H9 (cell line): Measurements from ENCODE around the gene HEXIM1. TPM values are rescaled to one million over a fixed set of nuclear protein-coding genes. Genes with fewer than 3 reads are reported as not detected.

ENCODE experiments used
- DNase-seq: peaks from one replicate; pipeline ENCODE4 v3.0.0-alpha.2; 2017
- H2AFZ ChIP-seq: one replicate; pipeline ENCODE4 v1.6.1; 2013; ENCODE audit warnings: mild to moderate bottlenecking, low read length, control low read depth, moderate library complexity
- H2AK5ac ChIP-seq: 2 replicates; pipeline ENCODE4 v1.6.1; 2013; ENCODE audit warnings: low read length, control low read depth, mixed read lengths; ENCODE audit not compliant: insufficient read length
- H2BK120ac ChIP-seq: one replicate; pipeline ENCODE4 v1.6.1; 2013; ENCODE audit warnings: low read depth, mild to moderate bottlenecking, low read length, control low read depth, inconsistent platforms; ENCODE audit not compliant: poor library complexity, severe bottlenecking
- H2BK12ac ChIP-seq: 2 replicates; pipeline ENCODE4 v1.6.1; 2013; ENCODE audit warnings: low read length, control low read depth, mixed read lengths, low read depth; ENCODE audit not compliant: insufficient read length
- H2BK15ac ChIP-seq: 2 replicates; pipeline ENCODE4 v1.6.1; 2013; ENCODE audit warnings: low read depth, low read length, control low read depth
- H2BK20ac ChIP-seq: one replicate; pipeline ENCODE4 v1.6.1; 2013; ENCODE audit warnings: low read depth, mild to moderate bottlenecking, low read length, control low read depth, inconsistent platforms; ENCODE audit not compliant: poor library complexity, severe bottlenecking
- H2BK5ac ChIP-seq: 2 replicates; pipeline ENCODE4 v1.6.1; 2013; ENCODE audit warnings: low read length, control low read depth, mixed read lengths; ENCODE audit not compliant: insufficient read length
- H3K14ac ChIP-seq: 2 replicates; pipeline ENCODE4 v1.6.1; 2013; ENCODE audit warnings: low read length, control low read depth; ENCODE audit not compliant: insufficient read depth
- H3K18ac ChIP-seq: 2 replicates; pipeline ENCODE4 v1.6.1; 2013; ENCODE audit warnings: low read depth, mild to moderate bottlenecking, mixed read lengths, low read length, control low read depth; ENCODE audit not compliant: insufficient read length
- H3K23ac ChIP-seq: 2 replicates; pipeline ENCODE4 v1.6.1; 2013; ENCODE audit warnings: low read length, control low read depth, mixed read lengths, low read depth; ENCODE audit not compliant: insufficient read length
- H3K23me2 ChIP-seq: 2 replicates; pipeline ENCODE4 v1.6.1; 2013; ENCODE audit warnings: low read depth, mild to moderate bottlenecking, mixed read lengths, low read length, control low read depth; ENCODE audit not compliant: insufficient read length, poor library complexity, severe bottlenecking
- H3K27ac ChIP-seq: 2 replicates; pipeline ENCODE4 v1.5.1; 2013; ENCODE audit warnings: low read length, control low read depth, mixed read lengths, low read depth; ENCODE audit not compliant: insufficient read length
- H3K27me3 ChIP-seq: 2 replicates; pipeline ENCODE4 v1.6.1; 2013; ENCODE audit warnings: low read length, control low read depth, inconsistent platforms; ENCODE audit not compliant: insufficient read depth
- H3K4ac ChIP-seq: 2 replicates; pipeline ENCODE4 v1.6.1; 2013; ENCODE audit warnings: low read depth, mild to moderate bottlenecking, control low read depth, inconsistent platforms, low read length, moderate library complexity
- H3K4me1 ChIP-seq: 2 replicates; pipeline ENCODE4 v1.6.1; 2013; ENCODE audit warnings: low read length, control low read depth, inconsistent platforms; ENCODE audit not compliant: insufficient read depth
- H3K4me2 ChIP-seq: 2 replicates; pipeline ENCODE4 v1.6.1; 2013; ENCODE audit warnings: low read length, control low read depth, mixed read lengths; ENCODE audit not compliant: insufficient read length, insufficient read depth
- H3K56ac ChIP-seq: 2 replicates; pipeline ENCODE4 v1.6.1; 2013; ENCODE audit warnings: low read depth, mild to moderate bottlenecking, mixed read lengths, low read length, control low read depth; ENCODE audit not compliant: insufficient read length
- H3K79me1 ChIP-seq: 2 replicates; pipeline ENCODE4 v1.6.1; 2013; ENCODE audit warnings: low read depth, mild to moderate bottlenecking, moderate library complexity, low read length, control low read depth, inconsistent platforms; ENCODE audit not compliant: insufficient read depth, poor library complexity, severe bottlenecking
- H3K79me2 ChIP-seq: 2 replicates; pipeline ENCODE4 v1.6.1; 2013; ENCODE audit warnings: low read length, control low read depth, inconsistent platforms; ENCODE audit not compliant: insufficient read depth
- H3K9ac ChIP-seq: 2 replicates; pipeline ENCODE4 v1.6.1; 2013; ENCODE audit warnings: low read length, control low read depth, mixed read lengths; ENCODE audit not compliant: insufficient read length; ENCODE audit errors: extremely low read depth
- H3K9me3 ChIP-seq: one replicate; pipeline ENCODE4 v1.6.1; 2013; ENCODE audit warnings: low read depth, low read length, inconsistent platforms; ENCODE audit not compliant: control insufficient read depth
- H3T11ph ChIP-seq: one replicate; pipeline ENCODE4 v1.6.1; 2013; ENCODE audit warnings: mild to moderate bottlenecking, low read length, control low read depth, inconsistent platforms
- H4K20me1 ChIP-seq: one replicate; pipeline ENCODE4 v1.6.1; 2013; ENCODE audit not compliant: control insufficient read depth, insufficient read length, insufficient read depth
- H4K5ac ChIP-seq: 2 replicates; pipeline ENCODE4 v1.6.1; 2013; ENCODE audit warnings: low read depth, mild to moderate bottlenecking, mixed read lengths, low read length, control low read depth; ENCODE audit not compliant: insufficient read length
- H4K8ac ChIP-seq: replicated peaks from 2 replicates; pipeline ENCODE4 v1.6.1; 2013; ENCODE audit warnings: low read length, control low read depth, mixed read lengths, low read depth; ENCODE audit not compliant: insufficient read length
- H4K91ac ChIP-seq: 2 replicates; pipeline ENCODE4 v1.6.1; 2013; ENCODE audit warnings: low read depth, mild to moderate bottlenecking, moderate library complexity, mixed read lengths, low read length, control low read depth; ENCODE audit not compliant: insufficient read length
- H3K27ac Mint-ChIP-seq, 3 experiments: 2 replicates in 2 of 3; 3 replicates in 1 of 3; pipeline ENCODE4 v1.8.0; 2020 to 2021; ENCODE audit warnings: mixed read lengths in 3 of 3, mild to moderate bottlenecking in 1 of 3, moderate library complexity in 1 of 3
- H3K27me3 Mint-ChIP-seq: 2 replicates; pipeline ENCODE4 v1.8.0; 2021; ENCODE audit warnings: low read depth, mild to moderate bottlenecking, moderate library complexity, mixed read lengths
- H3K36me3 Mint-ChIP-seq, 3 experiments: 2 replicates in 2 of 3; 3 replicates in 1 of 3; pipeline ENCODE4 v1.8.0; 2020 to 2021; ENCODE audit warnings: low read depth in 3 of 3, mixed read lengths in 3 of 3; ENCODE audit not compliant: insufficient read depth in 1 of 3
- H3K4me1 Mint-ChIP-seq, 2 experiments: 2 replicates each; pipeline ENCODE4 v1.8.0; 2020; ENCODE audit warnings: mixed read lengths in 2 of 2
- H3K4me3 Mint-ChIP-seq, 2 experiments: 2 replicates in 1 of 2; 3 replicates in 1 of 2; pipeline ENCODE4 v1.8.0; 2020 to 2021; ENCODE audit warnings: mild to moderate bottlenecking in 2 of 2, mixed read lengths in 2 of 2, moderate library complexity in 1 of 2
- H3K9me3 Mint-ChIP-seq, 2 experiments: 2 replicates in 1 of 2; 3 replicates in 1 of 2; pipeline ENCODE4 v1.8.0; 2020; ENCODE audit warnings: mild to moderate bottlenecking in 2 of 2, mixed read lengths in 2 of 2, moderate library complexity in 1 of 2
- CTCF ChIP-seq: fragments of 200-600 bp; sonication (generic); conservative IDR thresholded peaks from 3 replicates; pipeline ENCODE4 v1.8.0; 2021; ENCODE audit warnings: antibody characterized with exemption, mild to moderate bottlenecking
- WGBS: extraction: QIAGEN DNeasy Blood & Tissue Kit; methylation state at CpG from one replicate; pipeline ENCODE4 v1.1.7; 2013; ENCODE audit warnings: missing lambda C conversion rate, low lambda C conversion rate, mixed read lengths; ENCODE audit not compliant: insufficient read length; ENCODE audit errors: extremely low coverage; 5-methylcytosine and 5-hydroxymethylcytosine counted together
- total RNA-seq: library from RNA; stranded (reverse); gene quantifications from 2 replicates; pipeline ENCODE4 v1.2.1, GENCODE V29; 2021

HEXIM1 gene
- total RNA-seq, 1 experiment from 2014 or later, result 32.4 TPM

GRCh38 chr17:45170931-45171337, 22.7 kb downstream of the HEXIM1 start:
- no peak overlapping the region for H3K4ac ChIP-seq
- WGBS, result no CpG with 5 or more reads among the region's 5 CpGs
- H4K8ac ChIP-seq, result no peak overlapping the region
- Mint-ChIP-seq H3K27me3 (no peaks in the 10 kb centered on the region), H3K4me3 (0 out of 5 replicates have a peak overlapping the region, but pooled peaks of 1 of the 2 experiments have one; percentile 25), H3K27ac (peak overlapping the region; percentile 48 to 97 (median 93); a peak in 6 of 7 replicates), H3K36me3 (peaks cover 2 to 23% (median 12%) of the 10 kb centered on the region in 3 experiments; a peak in 6 of 7 replicates), H3K9me3 (no peaks in the 10 kb centered on the region), H3K4me1 (peaks cover 30 to 40% of the 10 kb centered on the region in 2 experiments)
- H3K27ac ChIP-seq, result no peak overlapping the region
- no peak overlapping the region for H4K5ac ChIP-seq
- H4K91ac ChIP-seq, result no peak overlapping the region
- TF ChIP-seq CTCF, result no peak
- H2BK20ac ChIP-seq, result no peak overlapping the region
- no peak overlapping the region for H3T11ph ChIP-seq
- H3K18ac ChIP-seq, result peak overlapping the region; percentile 55
- no peak overlapping the region for H3K56ac ChIP-seq
- peak; percentile 38 for DNase-seq
- no peak overlapping the region for H2BK5ac ChIP-seq
- no peak overlapping the region for H2AK5ac ChIP-seq
- no peaks in the 10 kb centered on the region for H4K20me1 ChIP-seq
- no peaks in the 10 kb centered on the region for H3K27me3 ChIP-seq
- H3K9me3 ChIP-seq, result no peaks in the 10 kb centered on the region
- H2BK120ac ChIP-seq, result no peak overlapping the region
- H2BK12ac ChIP-seq, result no peak overlapping the region
- no peak overlapping the region for H3K14ac ChIP-seq
- peaks cover 2% of the 10 kb centered on the region; the same call in 1 of the 2 replicates for H3K4me1 ChIP-seq
- H3K4me2 ChIP-seq, result no peak overlapping the region
- H2AFZ ChIP-seq, result no peak overlapping the region
- no peak overlapping the region for H3K9ac ChIP-seq
- no peaks in the 10 kb centered on the region for H3K23me2 ChIP-seq
- no peaks in the 10 kb centered on the region for H3K79me1 ChIP-seq
- H2BK15ac ChIP-seq, result no peak overlapping the region
- H3K23ac ChIP-seq, result no peak overlapping the region
- no peaks in the 10 kb centered on the region for H3K79me2 ChIP-seq
